Mesendoderm (in vitro differentiated cells): ENCODE results near the gene RADIL.

ENCODE experiments used
- DNase-seq: peaks from one replicate; pipeline ENCODE4 v3.0.0; 2013
- H2AK5ac ChIP-seq: 2 replicates; pipeline ENCODE4 v1.6.1; 2013; ENCODE audit warnings: low read length, inconsistent platforms
- H2BK120ac ChIP-seq: 2 replicates; pipeline ENCODE4 v1.6.1; 2013; ENCODE audit warnings: low read depth, mild to moderate bottlenecking, low read length, moderate library complexity, mixed read lengths
- H2BK15ac ChIP-seq: replicated peaks from 2 replicates; pipeline ENCODE4 v1.6.1; 2013; ENCODE audit warnings: low read depth, mild to moderate bottlenecking, moderate library complexity
- H2BK5ac ChIP-seq: 2 replicates; pipeline ENCODE4 v1.6.1; 2013; ENCODE audit warnings: low read length, inconsistent platforms
- H3K18ac ChIP-seq: 2 replicates; pipeline ENCODE4 v1.6.1; 2013; ENCODE audit warnings: mild to moderate bottlenecking, low read length, mixed read lengths
- H3K23ac ChIP-seq: one replicate; pipeline ENCODE4 v1.6.1; 2013; ENCODE audit warnings: low read length
- H3K27ac ChIP-seq: 2 replicates; pipeline ENCODE4 v1.5.1; 2013; ENCODE audit warnings: low read depth, mild to moderate bottlenecking, inconsistent platforms, low read length, moderate library complexity
- H3K27me3 ChIP-seq: 2 replicates; pipeline ENCODE4 v1.6.1; 2013; ENCODE audit warnings: low read length, control low read depth, mild to moderate bottlenecking, inconsistent platforms; ENCODE audit not compliant: insufficient read depth, poor library complexity
- H3K36me3 ChIP-seq: 2 replicates; pipeline ENCODE4 v1.6.1; 2013; ENCODE audit warnings: low read length, inconsistent platforms; ENCODE audit not compliant: control insufficient read depth, insufficient read depth
- H3K4ac ChIP-seq: one replicate; pipeline ENCODE4 v1.6.1; 2013; ENCODE audit warnings: low read depth, mild to moderate bottlenecking, low read length, moderate library complexity
- H3K4me1 ChIP-seq: 2 replicates; pipeline ENCODE4 v1.6.1; 2013; ENCODE audit warnings: low read depth, low read length, inconsistent platforms; ENCODE audit not compliant: control insufficient read depth
- H3K4me2 ChIP-seq: 2 replicates; pipeline ENCODE4 v1.6.1; 2013; ENCODE audit warnings: low read length
- H3K4me3 ChIP-seq: 2 replicates; pipeline ENCODE4 v1.5.1; 2013; ENCODE audit warnings: mild to moderate bottlenecking, low read length
- H3K56ac ChIP-seq: one replicate; pipeline ENCODE4 v1.6.1; 2013; ENCODE audit warnings: low read length
- H3K79me1 ChIP-seq: 2 replicates; pipeline ENCODE4 v1.6.1; 2013; ENCODE audit warnings: low read length, inconsistent platforms
- H3K79me2 ChIP-seq: 2 replicates; pipeline ENCODE4 v1.6.1; 2013; ENCODE audit warnings: mild to moderate bottlenecking, low read length; ENCODE audit not compliant: control insufficient read depth, insufficient read depth
- H3K9ac ChIP-seq: 2 replicates; pipeline ENCODE4 v1.6.1; 2013; ENCODE audit warnings: low read length, inconsistent platforms
- H4K5ac ChIP-seq: one replicate; pipeline ENCODE4 v1.6.1; 2013; ENCODE audit warnings: low read length
- H4K8ac ChIP-seq: one replicate; pipeline ENCODE4 v1.6.1; 2013; ENCODE audit warnings: low read depth, mild to moderate bottlenecking, control low read depth, low read length, moderate library complexity
- WGBS: extraction: QIAGEN DNeasy Blood & Tissue Kit; methylation state at CpG from one replicate; pipeline ENCODE4 v1.1.7; 2013; ENCODE audit warnings: low lambda C conversion rate, missing lambda C conversion rate; ENCODE audit not compliant: insufficient coverage; ENCODE audit errors: extremely low coverage; 5-methylcytosine and 5-hydroxymethylcytosine counted together

RADIL gene

DNA sequence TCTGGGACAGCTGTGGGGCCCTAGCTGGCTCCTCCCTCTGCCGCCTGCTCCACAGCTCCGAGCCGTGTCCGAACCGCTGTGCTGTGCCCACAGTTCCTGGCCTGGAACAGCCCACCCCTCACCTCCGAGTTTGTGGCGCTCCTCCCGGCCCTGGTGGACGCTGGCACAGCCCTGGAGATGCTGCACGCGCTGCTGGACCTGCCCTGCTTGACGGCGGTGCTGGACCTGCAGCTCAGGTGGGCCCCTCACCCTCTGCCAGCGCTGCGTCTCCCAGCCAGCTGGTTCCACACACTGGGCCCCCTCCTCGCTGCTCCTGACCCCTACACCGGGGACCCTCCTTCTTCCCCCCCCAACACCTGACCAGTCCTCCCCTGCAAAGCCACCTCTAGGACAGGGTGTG is 96.0 kb downstream of the RADIL start:
- Histone ChIP-seq H3K4me1 (no peaks in the 10 kb centered on the region), H3K9ac (no peak overlapping the region), H3K79me1 (no peaks in the 10 kb centered on the region), H3K18ac (no peak overlapping the region), H3K23ac (no peak overlapping the region), H3K4ac (no peak overlapping the region), H2BK15ac (no peak overlapping the region), H3K27me3 (no peaks in the 10 kb centered on the region), H2BK120ac (no peak overlapping the region), H3K36me3 (no peaks in the 10 kb centered on the region), H3K56ac (no peak overlapping the region), H4K5ac (no peak overlapping the region), H4K8ac (no peak overlapping the region), H2BK5ac (no peak overlapping the region), H3K4me2 (no peak overlapping the region), H3K27ac (no peak overlapping the region), H2AK5ac (no peak overlapping the region), H3K4me3 (no peak overlapping the region), H3K79me2 (no peaks in the 10 kb centered on the region)
- DNase-seq = no peak
- no CpG with 5 or more reads among the region's 17 CpGs for WGBS

DNA sequence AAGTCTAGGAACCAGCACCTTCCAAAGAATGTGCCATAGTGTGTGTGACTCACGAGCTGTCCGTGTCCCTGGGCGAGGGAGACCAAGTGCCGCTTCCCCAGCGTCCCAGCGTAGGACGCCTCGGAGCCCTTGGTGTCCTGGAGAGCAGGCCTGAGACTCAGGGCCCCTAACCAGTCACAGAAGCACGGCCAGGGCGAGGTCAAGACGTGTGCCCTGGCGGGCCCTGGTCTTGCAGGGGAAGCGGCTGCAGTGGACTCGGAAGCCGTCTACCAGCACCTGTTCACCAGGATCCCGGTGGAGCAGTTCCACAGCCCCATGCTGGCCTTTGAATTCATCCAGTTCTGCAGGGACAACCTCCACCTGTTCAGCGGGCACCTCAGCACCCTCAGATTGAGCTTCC is 97.5 kb downstream of the RADIL start:
- Histone ChIP-seq H3K79me2 (no peaks in the 10 kb centered on the region), H3K36me3 (no peaks in the 10 kb centered on the region)

DNA sequence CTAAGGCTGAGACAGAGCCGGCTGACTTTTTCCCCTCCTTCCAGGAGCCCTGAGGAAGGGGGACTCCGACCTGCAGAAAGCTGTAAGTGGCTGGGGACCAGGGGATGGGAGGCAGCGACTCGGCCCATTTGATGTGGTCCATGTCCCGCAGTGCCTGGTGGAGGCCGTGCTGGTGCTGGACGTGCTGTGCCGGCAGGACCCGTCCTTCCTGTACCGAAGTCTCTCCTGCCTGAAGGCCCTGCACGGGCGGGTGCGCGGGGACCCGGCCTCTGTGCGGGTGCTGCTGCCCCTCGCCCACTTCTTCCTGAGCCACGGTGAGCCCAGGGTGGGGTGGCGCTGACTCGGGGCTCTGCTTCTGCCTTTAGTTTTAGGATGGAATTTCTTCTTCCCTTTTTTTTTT is 98.1 kb downstream of the RADIL start:
- Histone ChIP-seq H3K9ac (no peak overlapping the region), H3K36me3 (no peaks in the 10 kb centered on the region), H3K23ac (no peak overlapping the region), H3K4me1 (no peaks in the 10 kb centered on the region), H3K56ac (no peak overlapping the region), H4K8ac (no peak overlapping the region), H3K4me2 (no peak overlapping the region), H3K27ac (no peak overlapping the region), H3K4me3 (no peak overlapping the region), H3K27me3 (no peaks in the 10 kb centered on the region), H3K79me1 (no peaks in the 10 kb centered on the region), H4K5ac (no peak overlapping the region), H3K4ac (no peak overlapping the region), H3K79me2 (no peaks in the 10 kb centered on the region), H2BK5ac (no peak overlapping the region), H3K18ac (no peak overlapping the region), H2AK5ac (no peak overlapping the region), H2BK120ac (no peak overlapping the region), H2BK15ac (no peak overlapping the region)
- no CpG with 5 or more reads among the region's 20 CpGs for WGBS
- no peak for DNase-seq

More for the DNA sequence above, 97.5 kb downstream of the RADIL start:
- no peak overlapping the region for H4K5ac ChIP-seq
- no peak overlapping the region for H3K9ac ChIP-seq
- H3K79me1 ChIP-seq = no peaks in the 10 kb centered on the region
- no peak overlapping the region for H4K8ac ChIP-seq
- H3K4ac ChIP-seq = no peak overlapping the region
- no peaks in the 10 kb centered on the region for H3K27me3 ChIP-seq
- no peak overlapping the region for H3K56ac ChIP-seq
- no peak overlapping the region for H2AK5ac ChIP-seq
- no peak overlapping the region for H2BK120ac ChIP-seq
- no peak for DNase-seq
- no peak overlapping the region for H3K18ac ChIP-seq
- no peak overlapping the region for H2BK15ac ChIP-seq
- no peak overlapping the region for H3K27ac ChIP-seq
- H3K4me1 ChIP-seq = no peaks in the 10 kb centered on the region
- no peak overlapping the region for H2BK5ac ChIP-seq
- H3K23ac ChIP-seq = no peak overlapping the region
- H3K4me3 ChIP-seq = no peak overlapping the region
- no CpG with 5 or more reads among the region's 17 CpGs for WGBS
- no peak overlapping the region for H3K4me2 ChIP-seq

DNA sequence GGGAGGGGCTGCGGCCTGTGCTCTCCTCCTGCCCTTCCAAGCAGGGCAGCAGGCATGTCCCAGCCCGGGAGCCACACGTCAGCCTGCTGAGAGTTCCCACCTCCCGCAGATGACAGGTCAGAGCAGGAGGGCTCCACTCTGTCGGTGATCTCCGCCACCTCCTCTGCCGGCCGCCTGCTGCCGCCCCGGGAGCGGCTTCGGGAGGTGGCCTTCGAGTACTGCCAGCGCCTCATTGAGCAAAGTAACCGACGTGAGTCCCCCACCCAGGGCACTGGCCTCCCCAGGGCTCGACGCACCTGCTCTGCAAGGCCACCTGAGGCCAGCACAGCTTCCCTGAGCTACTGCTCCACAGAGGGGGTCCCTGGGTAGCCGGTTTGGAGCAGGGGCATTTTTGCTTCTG is 98.7 kb downstream of the RADIL start:
- H2BK120ac ChIP-seq = no peak overlapping the region
- H4K5ac ChIP-seq = no peak overlapping the region
- H3K4me1 ChIP-seq = no peaks in the 10 kb centered on the region
- H3K36me3 ChIP-seq = no peaks in the 10 kb centered on the region
- H3K27ac ChIP-seq = no peak overlapping the region
- no peak overlapping the region for H3K4me3 ChIP-seq
- H3K18ac ChIP-seq = no peak overlapping the region
- H3K56ac ChIP-seq = no peak overlapping the region
- no peak overlapping the region for H2BK15ac ChIP-seq
- no peak overlapping the region for H3K9ac ChIP-seq
- no CpG with 5 or more reads among the region's 19 CpGs for WGBS
- H3K4ac ChIP-seq = no peak overlapping the region
- DNase-seq = no peak
- H3K79me1 ChIP-seq = no peaks in the 10 kb centered on the region
- no peaks in the 10 kb centered on the region for H3K27me3 ChIP-seq
- no peak overlapping the region for H3K4me2 ChIP-seq
- no peak overlapping the region for H2AK5ac ChIP-seq
- no peak overlapping the region for H2BK5ac ChIP-seq
- no peak overlapping the region for H3K23ac ChIP-seq
- no peaks in the 10 kb centered on the region for H3K79me2 ChIP-seq
- no peak overlapping the region for H4K8ac ChIP-seq

DNA sequence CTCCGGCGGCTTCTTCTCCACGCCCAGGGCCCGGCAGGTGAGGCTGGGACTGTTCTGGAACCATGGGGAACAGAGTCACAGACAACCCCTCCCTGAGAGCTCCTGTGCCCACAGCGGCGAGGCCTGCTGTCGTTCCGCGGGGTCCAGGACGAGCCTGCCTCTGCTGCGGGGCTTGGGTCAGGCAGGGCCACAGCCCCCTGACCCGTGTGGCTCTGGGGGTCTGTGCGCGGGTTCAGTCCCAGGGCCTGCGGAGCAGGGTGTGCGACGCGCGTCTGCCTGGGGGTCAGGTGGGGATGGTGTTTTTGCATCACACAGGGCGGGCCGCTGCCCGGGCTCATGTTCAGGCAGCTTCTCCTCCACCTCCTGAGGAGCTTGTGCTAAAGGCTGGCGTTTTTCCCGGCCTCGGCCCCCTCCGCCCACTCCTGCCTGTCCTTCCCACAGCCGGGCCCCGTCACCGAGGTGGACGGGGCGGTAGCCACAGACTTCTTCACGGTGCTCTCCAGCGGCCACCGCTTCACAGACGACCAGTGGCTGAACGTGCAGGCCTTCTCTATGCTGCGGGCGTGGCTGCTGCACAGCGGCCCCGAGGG is 99.7 kb downstream of the RADIL start:
- H2AK5ac ChIP-seq = no peak overlapping the region
- no peak for DNase-seq

DNA sequence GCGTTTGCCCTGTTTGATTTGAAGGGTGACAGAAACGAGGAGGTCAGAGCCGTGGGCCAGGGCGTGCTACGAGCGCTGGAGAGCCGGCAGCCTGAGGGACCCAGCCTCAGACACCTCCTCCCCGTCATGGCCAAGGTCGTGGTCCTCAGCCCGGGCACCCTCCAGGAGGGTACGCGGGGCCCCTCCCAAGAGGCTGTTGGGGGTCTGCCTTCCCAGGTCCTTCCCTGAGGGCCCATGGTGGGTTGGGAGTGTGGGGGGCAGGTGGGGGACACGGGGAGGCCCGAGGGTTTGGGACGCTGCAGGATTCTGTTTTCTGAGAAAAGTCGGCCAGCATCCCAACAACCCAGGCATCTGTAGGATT is 100.2 kb downstream of the RADIL start:
- H3K23ac ChIP-seq = no peak overlapping the region
- H3K18ac ChIP-seq = no peak overlapping the region
- no peaks in the 10 kb centered on the region for H3K4me1 ChIP-seq
- H3K27me3 ChIP-seq = no peaks in the 10 kb centered on the region
- H3K56ac ChIP-seq = no peak overlapping the region
- H3K4me3 ChIP-seq = no peak overlapping the region
- no peak for DNase-seq
- H2BK5ac ChIP-seq = no peak overlapping the region
- H3K27ac ChIP-seq = no peak overlapping the region
- H3K4ac ChIP-seq = no peak overlapping the region
- H3K9ac ChIP-seq = no peak overlapping the region
- H4K5ac ChIP-seq = no peak overlapping the region
- H3K36me3 ChIP-seq = no peaks in the 10 kb centered on the region
- no CpG with 5 or more reads among the region's 16 CpGs for WGBS
- no peak overlapping the region for H2BK120ac ChIP-seq
- H3K79me1 ChIP-seq = peaks cover 2% of the 10 kb centered on the region
- H3K79me2 ChIP-seq = no peaks in the 10 kb centered on the region
- no peak overlapping the region for H2BK15ac ChIP-seq
- no peak overlapping the region for H2AK5ac ChIP-seq
- H4K8ac ChIP-seq = no peak overlapping the region
- no peak overlapping the region for H3K4me2 ChIP-seq

More for the DNA sequence above, 99.7 kb downstream of the RADIL start:
- Histone ChIP-seq H3K4ac (no peak overlapping the region), H3K36me3 (no peaks in the 10 kb centered on the region), H3K4me1 (no peaks in the 10 kb centered on the region), H3K27me3 (no peaks in the 10 kb centered on the region), H2BK120ac (no peak overlapping the region), H2BK15ac (no peak overlapping the region), H3K79me1 (no peaks in the 10 kb centered on the region), H2BK5ac (no peak overlapping the region), H3K4me2 (no peak overlapping the region), H3K27ac (no peak overlapping the region), H3K79me2 (no peaks in the 10 kb centered on the region), H3K4me3 (no peak overlapping the region), H4K5ac (no peak overlapping the region), H3K23ac (no peak overlapping the region), H3K18ac (no peak overlapping the region), H3K56ac (no peak overlapping the region), H3K9ac (no peak overlapping the region), H4K8ac (no peak overlapping the region)
- no CpG with 5 or more reads among the region's 40 CpGs for WGBS
